HL-60 (cell line): Measurements from ENCODE around the gene HNRNPA0.
"Not testable (repeated sequence)": the region's sequence is repeated elsewhere in the genome, so short reads cannot be mapped to it uniquely, and the experiment has no call there.

ENCODE experiments used
- DNase-seq, 2 experiments: peaks; one replicate each; pipeline ENCODE4 v3.0.0-alpha.2; 2010 to 2020; ENCODE audit warnings: low read depth in 1 of 2, low spot score in 1 of 2
- H3K27ac ChIP-seq: fragments of 250-450 bp; sonication (Bioruptor Pico); replicated peaks from 2 replicates; pipeline ENCODE4 v1.5.1; 2020; ENCODE audit warnings: mild to moderate bottlenecking, moderate library complexity
- H3K27me3 ChIP-seq: fragments of 250-450 bp; sonication (Bioruptor Pico); 2 replicates; pipeline ENCODE4 v1.5.1; 2021; ENCODE audit warnings: mild to moderate bottlenecking, moderate library complexity; ENCODE audit not compliant: insufficient read depth, poor library complexity, severe bottlenecking
- H3K4me3 ChIP-seq: replicated peaks from 2 replicates; pipeline ENCODE4 v1.5.1; 2011; ENCODE audit warnings: mild to moderate bottlenecking, control low read depth, low read length; ENCODE audit not compliant: insufficient read depth
- CTCF ChIP-seq: IDR thresholded peaks from one replicate; pipeline ENCODE4 v1.5.1; 2011; ENCODE audit warnings: low read length, control low read depth, inconsistent platforms; ENCODE audit not compliant: insufficient read depth
- GABPA ChIP-seq: IDR thresholded peaks from 2 replicates; pipeline ENCODE4 v1.6.1; 2012; ENCODE audit warnings: low read depth
- POLR2AphosphoS5 ChIP-seq: IDR thresholded peaks from 2 replicates; pipeline ENCODE4 v1.6.1; 2012; ENCODE audit warnings: low read depth
- REST ChIP-seq: IDR thresholded peaks from 2 replicates; pipeline ENCODE4 v1.6.1; 2012; ENCODE audit warnings: low read depth; ENCODE audit not compliant: insufficient replicate concordance
- SPI1 ChIP-seq: IDR thresholded peaks from 2 replicates; pipeline ENCODE4 v1.6.1; 2012; ENCODE audit warnings: low read depth, mild to moderate bottlenecking, borderline replicate concordance

Gene HNRNPA0

GRCh38 chr5:137778772-137779564 is 24.8 kb upstream of the HNRNPA0 start:
- DNase-seq, result no peak
- Histone ChIP-seq H3K27me3 (no peaks in the 10 kb centered on the region), H3K4me3 (no peak overlapping the region), H3K27ac (no peak overlapping the region)
- TF ChIP-seq CTCF (no peak), SPI1 (no peak)

DNA sequence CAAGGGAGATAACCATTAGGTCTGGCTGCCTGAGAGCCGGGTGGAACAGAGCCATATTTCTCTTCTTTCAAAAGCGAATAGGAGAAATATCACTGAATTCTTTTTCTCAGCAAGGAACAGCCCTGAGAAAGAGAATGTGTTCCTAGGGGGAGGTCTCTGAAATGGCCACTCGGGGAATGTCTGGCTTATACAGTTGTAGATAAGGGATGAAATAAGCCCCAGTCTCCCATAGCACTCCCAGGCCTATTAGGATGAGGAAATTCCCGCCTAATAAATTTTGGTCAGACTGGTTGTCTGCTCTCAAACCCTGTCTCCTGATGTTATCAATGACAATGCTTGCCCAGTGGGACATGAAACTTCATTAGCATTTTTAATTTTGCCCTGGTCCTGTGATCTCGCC is 13.8 kb upstream of the HNRNPA0 start:
- not testable (repeated sequence) for DNase-seq, H3K27me3 ChIP-seq, H3K27ac ChIP-seq, H3K4me3 ChIP-seq

GRCh38 chr5:137761566-137761965 is 7.4 kb upstream of the HNRNPA0 start:
- Histone ChIP-seq H3K27me3 (no peaks in the 10 kb centered on the region), H3K4me3 (no peak overlapping the region), H3K27ac (no peak overlapping the region)
- TF ChIP-seq POLR2AphosphoS5, result no peak
- TF ChIP-seq GABPA, result no peak
- no peak for TF ChIP-seq REST
- no peak for TF ChIP-seq SPI1
- no peak for TF ChIP-seq CTCF
- DNase-seq, result no peak

DNA sequence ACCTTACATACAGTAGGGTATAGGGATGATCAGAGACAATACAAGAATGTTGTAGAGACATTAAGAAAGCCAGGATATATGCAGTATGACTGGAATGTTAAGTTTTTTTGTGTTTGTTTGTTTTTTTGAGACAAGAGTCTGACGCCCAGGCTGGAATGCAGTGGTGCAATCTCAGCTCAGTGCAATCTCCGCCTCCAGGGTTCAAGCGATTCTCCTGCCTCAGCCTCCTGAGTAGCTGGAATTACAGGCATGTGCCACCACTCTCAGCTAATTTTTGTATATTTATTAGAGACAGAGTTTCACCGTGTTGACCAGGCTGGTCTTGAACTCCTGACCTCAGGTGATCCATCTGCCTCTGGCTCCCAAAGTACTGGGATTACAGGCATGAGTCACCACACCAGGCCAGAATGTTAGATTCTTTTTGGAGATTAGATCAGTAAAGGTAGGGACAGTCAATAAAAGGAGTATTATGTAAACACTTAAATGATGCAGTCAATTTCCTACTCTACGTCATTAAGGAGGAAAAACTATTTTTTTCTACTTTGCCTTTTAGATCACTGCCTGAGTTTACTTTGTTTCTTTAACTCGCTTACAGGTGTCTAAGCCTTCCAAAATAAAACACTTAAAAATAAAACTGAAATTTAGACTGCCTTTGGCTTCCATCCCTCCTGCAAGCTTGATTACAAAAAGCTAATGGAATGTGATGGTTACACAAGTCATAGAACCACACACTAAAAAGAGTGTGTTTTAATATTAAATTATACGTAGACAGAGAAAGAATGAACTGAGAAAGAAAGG is 6.8 kb upstream of the HNRNPA0 start:
- no peak overlapping the region for H3K27ac ChIP-seq
- no peak for TF ChIP-seq SPI1
- DNase-seq, result no peak
- no peak overlapping the region for H3K4me3 ChIP-seq
- no peaks in the 10 kb centered on the region for H3K27me3 ChIP-seq

GRCh38 chr5:137760294-137760693 is 6.1 kb upstream of the HNRNPA0 start:
- H3K27ac ChIP-seq, result no peak overlapping the region
- no peak for TF ChIP-seq GABPA
- no peak for TF ChIP-seq CTCF
- no peak for TF ChIP-seq SPI1
- no peak for TF ChIP-seq POLR2AphosphoS5
- no peak for TF ChIP-seq REST
- no peak overlapping the region for H3K4me3 ChIP-seq
- no peak for DNase-seq
- H3K27me3 ChIP-seq, result no peaks in the 10 kb centered on the region
